WTC11 (cell line): ENCODE data around the gene TFDP1. TPM values are rescaled to one million over a fixed set of nuclear protein-coding genes. Genes with fewer than 3 reads are reported as not detected.

Experiments used
- ATAC-seq: fragments of 200-7000 bp; cut with Tn5 transposase; 2 replicates; pipeline ENCODE4 v1.10.0; 2021; ENCODE audit warnings: mild to moderate bottlenecking, moderate library complexity
- CTCF ChIA-PET: fragments of 300-600 bp; sonication (Branson Sonifier 250); formaldehyde crosslinking; loops from one replicate; lab custom pipeline; 2021; ENCODE audit warnings: antibody characterized with exemption; lab: Charles Lee
- POLR2A ChIA-PET: fragments of 350-600 bp; sonication (Branson Sonifier 250); formaldehyde crosslinking; loops from one replicate; lab custom pipeline; 2021; ENCODE audit warnings: antibody characterized with exemption; lab: Charles Lee
- DNase-seq: peaks from one replicate; pipeline ENCODE4 v3.0.0; 2021; ENCODE audit warnings: low spot score
- H3K27ac Mint-ChIP-seq: 2 replicates; pipeline ENCODE4 v1.8.0; 2021; ENCODE audit warnings: mixed read lengths
- H3K27me3 Mint-ChIP-seq: 2 replicates; pipeline ENCODE4 v1.8.0; 2021; ENCODE audit warnings: low read depth, mild to moderate bottlenecking, moderate library complexity, mixed read lengths
- H3K36me3 Mint-ChIP-seq: 2 replicates; pipeline ENCODE4 v1.8.0; 2021; ENCODE audit warnings: mixed read lengths
- H3K4me1 Mint-ChIP-seq: 2 replicates; pipeline ENCODE4 v1.8.0; 2022; ENCODE audit warnings: mixed read lengths
- H3K4me3 Mint-ChIP-seq: 2 replicates; pipeline ENCODE4 v1.8.0; 2021; ENCODE audit warnings: mild to moderate bottlenecking, moderate library complexity, mixed read lengths
- H3K9me3 Mint-ChIP-seq: 2 replicates; pipeline ENCODE4 v1.8.0; 2021; ENCODE audit warnings: mixed read lengths
- ATF1 ChIP-seq: sonication (generic); formaldehyde crosslinking; IDR thresholded peaks from 2 replicates; pipeline ENCODE4 v1.8.1; 2023; ENCODE audit warnings: mild to moderate bottlenecking, moderate library complexity, missing genetic modification reagents
- ESRRA ChIP-seq: sonication (generic); formaldehyde crosslinking; IDR thresholded peaks from 2 replicates; pipeline ENCODE4 v1.8.1; 2022; ENCODE audit warnings: mild to moderate bottlenecking, missing genetic modification reagents, borderline replicate concordance
- FOXJ3 ChIP-seq: sonication (generic); formaldehyde crosslinking; IDR thresholded peaks from 2 replicates; pipeline ENCODE4 v1.9.0; 2021; ENCODE audit warnings: missing genetic modification reagents, mild to moderate bottlenecking, borderline replicate concordance
- IRF2 ChIP-seq: sonication (generic); formaldehyde crosslinking; IDR thresholded peaks from 2 replicates; pipeline ENCODE4 v1.8.0; 2022; ENCODE audit warnings: low read depth, missing genetic modification reagents, borderline replicate concordance
- MXD4 ChIP-seq: fragments of 250-450 bp; sonication (Bioruptor Pico); IDR thresholded peaks from 2 replicates; pipeline ENCODE4 v1.8.0; 2021; ENCODE audit warnings: mild to moderate bottlenecking, moderate library complexity, borderline replicate concordance
- NFATC4 ChIP-seq: fragments of 250-450 bp; sonication (Bioruptor Pico); IDR thresholded peaks from 2 replicates; pipeline ENCODE4 v1.9.0; 2021; ENCODE audit warnings: mild to moderate bottlenecking
- NR2C2 ChIP-seq: sonication (generic); formaldehyde crosslinking; IDR thresholded peaks from 2 replicates; pipeline ENCODE4 v1.8.0; 2022; ENCODE audit warnings: mild to moderate bottlenecking, missing genetic modification reagents
- TCF7 ChIP-seq: sonication (generic); formaldehyde crosslinking; IDR thresholded peaks from 2 replicates; pipeline ENCODE4 v1.8.0; 2022; ENCODE audit warnings: mild to moderate bottlenecking, low read depth, missing genetic modification reagents, moderate library complexity
- ZNF263 ChIP-seq: sonication (generic); formaldehyde crosslinking; IDR thresholded peaks from 2 replicates; pipeline ENCODE4 v1.8.1; 2022; ENCODE audit warnings: low read depth, mild to moderate bottlenecking, moderate library complexity, missing genetic modification reagents
- ZNF317 ChIP-seq: sonication (generic); formaldehyde crosslinking; IDR thresholded peaks from 2 replicates; pipeline ENCODE4 v1.8.1; 2023; ENCODE audit warnings: low read depth, mild to moderate bottlenecking, moderate library complexity, missing genetic modification reagents, borderline replicate concordance
- total RNA-seq: library from RNA; stranded (reverse); gene quantifications from 3 replicates; pipeline ENCODE4 v1.2.3, GENCODE V29; 2021
- TF ChIP-seq, protein P1 (sequence below): sonication (generic); formaldehyde crosslinking; IDR thresholded peaks from 2 replicates; pipeline ENCODE4 v1.8.1; 2023; ENCODE audit warnings: mild to moderate bottlenecking, moderate library complexity, missing genetic modification reagents
- TF ChIP-seq, protein P2 (sequence below): sonication (generic); formaldehyde crosslinking; IDR thresholded peaks from 2 replicates; pipeline ENCODE4 v1.8.0; 2022; ENCODE audit warnings: mild to moderate bottlenecking, missing genetic modification reagents
- TF ChIP-seq, protein P3 (sequence below): fragments of 250-450 bp; sonication (Bioruptor Pico); IDR thresholded peaks from 2 replicates; pipeline ENCODE4 v2.1.2; 2022; ENCODE audit warnings: mild to moderate bottlenecking, moderate library complexity
- TF ChIP-seq, protein P4 (sequence below): fragments of 200-600 bp; IDR thresholded peaks from 2 replicates; pipeline ENCODE4 v1.8.0; 2022; ENCODE audit warnings: antibody characterized with exemption
- TF ChIP-seq, protein P5 (sequence below): sonication (generic); formaldehyde crosslinking; IDR thresholded peaks from 2 replicates; pipeline ENCODE4 v1.8.1; 2023; ENCODE audit warnings: mild to moderate bottlenecking, missing genetic modification reagents, moderate library complexity
- TF ChIP-seq, protein P6 (sequence below): sonication (generic); formaldehyde crosslinking; IDR thresholded peaks from 2 replicates; pipeline ENCODE4 v1.8.0; 2022; ENCODE audit warnings: mild to moderate bottlenecking, missing genetic modification reagents
- TF ChIP-seq, protein P7 (sequence below): sonication (generic); formaldehyde crosslinking; IDR thresholded peaks from 2 replicates; pipeline ENCODE4 v1.8.1; 2022; ENCODE audit warnings: mild to moderate bottlenecking, missing genetic modification reagents, moderate library complexity, borderline replicate concordance

Gene TFDP1
- total RNA-seq, 1 experiment from 2014 or later: 61.2 TPM

DNA sequence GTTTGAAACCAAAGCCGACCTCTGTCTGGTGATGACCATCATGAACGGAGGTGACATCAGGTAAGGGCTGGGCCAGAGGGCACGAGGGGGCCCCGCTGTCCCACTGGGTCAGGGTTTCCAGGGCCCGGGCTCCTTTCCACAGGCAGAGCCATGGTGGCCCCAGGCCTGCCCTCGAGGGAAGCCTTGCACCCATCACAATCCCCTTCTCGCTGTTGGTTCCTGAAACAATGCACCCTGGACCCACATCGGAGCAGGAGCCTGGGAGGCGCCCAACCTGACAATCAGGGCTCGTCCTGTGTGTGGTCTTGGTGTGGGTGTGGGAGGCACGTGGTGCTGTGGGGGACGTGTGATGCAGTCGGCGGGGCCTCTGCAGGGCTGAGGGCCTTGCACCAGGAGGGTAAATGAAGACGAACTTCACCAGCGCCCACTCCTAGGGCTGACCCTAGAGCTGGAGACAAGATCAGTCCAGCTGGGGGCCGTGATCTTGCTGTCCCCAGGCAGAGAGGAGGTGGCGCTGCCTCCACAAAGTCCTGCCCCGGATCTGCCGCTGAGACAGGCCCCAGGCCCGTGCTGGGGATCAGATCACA is 85.3 kb downstream of the TFDP1 start (continued):
- TF ChIP-seq, protein P1, sequence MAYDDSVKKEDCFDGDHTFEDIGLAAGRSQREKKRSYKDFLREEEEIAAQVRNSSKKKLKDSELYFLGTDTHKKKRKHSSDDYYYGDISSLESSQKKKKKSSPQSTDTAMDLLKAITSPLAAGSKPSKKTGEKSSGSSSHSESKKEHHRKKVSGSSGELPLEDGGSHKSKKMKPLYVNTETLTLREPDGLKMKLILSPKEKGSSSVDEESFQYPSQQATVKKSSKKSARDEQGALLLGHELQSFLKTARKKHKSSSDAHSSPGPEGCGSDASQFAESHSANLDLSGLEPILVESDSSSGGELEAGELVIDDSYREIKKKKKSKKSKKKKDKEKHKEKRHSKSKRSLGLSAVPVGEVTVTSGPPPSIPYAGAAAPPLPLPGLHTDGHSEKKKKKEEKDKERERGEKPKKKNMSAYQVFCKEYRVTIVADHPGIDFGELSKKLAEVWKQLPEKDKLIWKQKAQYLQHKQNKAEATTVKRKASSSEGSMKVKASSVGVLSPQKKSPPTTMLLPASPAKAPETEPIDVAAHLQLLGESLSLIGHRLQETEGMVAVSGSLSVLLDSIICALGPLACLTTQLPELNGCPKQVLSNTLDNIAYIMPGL (CRISPR knock-in tag): no peak
- TF ChIP-seq, protein P2, sequence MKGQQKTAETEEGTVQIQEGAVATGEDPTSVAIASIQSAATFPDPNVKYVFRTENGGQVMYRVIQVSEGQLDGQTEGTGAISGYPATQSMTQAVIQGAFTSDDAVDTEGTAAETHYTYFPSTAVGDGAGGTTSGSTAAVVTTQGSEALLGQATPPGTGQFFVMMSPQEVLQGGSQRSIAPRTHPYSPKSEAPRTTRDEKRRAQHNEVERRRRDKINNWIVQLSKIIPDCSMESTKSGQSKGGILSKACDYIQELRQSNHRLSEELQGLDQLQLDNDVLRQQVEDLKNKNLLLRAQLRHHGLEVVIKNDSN: no peak
- TF ChIP-seq NFATC4 (CRISPR knock-in tag) (no peak), ZNF263 (CRISPR knock-in tag) (no peak), NR2C2 (no peak), IRF2 (CRISPR knock-in tag) (no peak), FOXJ3 (CRISPR knock-in tag) (no peak)
- TF ChIP-seq, protein P3, sequence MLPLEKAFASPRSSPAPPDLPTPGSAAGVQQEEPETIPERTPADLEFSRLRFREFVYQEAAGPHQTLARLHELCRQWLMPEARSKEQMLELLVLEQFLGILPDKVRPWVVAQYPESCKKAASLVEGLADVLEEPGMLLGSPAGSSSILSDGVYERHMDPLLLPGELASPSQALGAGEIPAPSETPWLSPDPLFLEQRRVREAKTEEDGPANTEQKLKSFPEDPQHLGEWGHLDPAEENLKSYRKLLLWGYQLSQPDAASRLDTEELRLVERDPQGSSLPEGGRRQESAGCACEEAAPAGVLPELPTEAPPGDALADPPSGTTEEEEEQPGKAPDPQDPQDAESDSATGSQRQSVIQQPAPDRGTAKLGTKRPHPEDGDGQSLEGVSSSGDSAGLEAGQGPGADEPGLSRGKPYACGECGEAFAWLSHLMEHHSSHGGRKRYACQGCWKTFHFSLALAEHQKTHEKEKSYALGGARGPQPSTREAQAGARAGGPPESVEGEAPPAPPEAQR (CRISPR knock-in tag): no peak

DNA sequence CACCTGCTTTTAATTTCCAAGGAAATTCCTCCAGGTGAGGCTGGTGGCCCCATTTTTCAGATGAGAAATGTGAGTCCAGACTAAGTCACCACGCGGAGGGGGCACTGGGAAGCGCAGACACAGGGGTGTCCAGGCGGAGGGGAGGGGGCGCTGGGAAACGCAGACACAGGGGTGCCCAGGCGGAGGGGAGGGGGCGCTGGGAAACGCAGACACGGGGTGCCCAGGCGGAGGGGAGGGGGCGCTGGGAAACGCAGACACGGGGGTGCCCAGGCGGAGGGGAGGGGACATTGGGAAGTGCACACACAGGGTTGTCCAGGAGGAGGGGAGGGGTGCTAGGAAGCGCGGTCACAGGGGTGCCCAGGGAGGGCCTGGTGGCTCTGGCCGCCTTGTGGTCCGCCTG is 86.0 kb downstream of the TFDP1 start:
- H3K4me1 Mint-ChIP-seq: no peaks in the 10 kb centered on the region
- POLR2A ChIA-PET: no interaction called here
- no peaks in the 10 kb centered on the region for H3K36me3 Mint-ChIP-seq
- H3K27ac Mint-ChIP-seq: no peak overlapping the region
- no peaks in the 10 kb centered on the region for H3K27me3 Mint-ChIP-seq
- TF ChIP-seq ZNF317 (CRISPR knock-in tag) (no peak), MXD4 (CRISPR knock-in tag) (no peak)
- TF ChIP-seq, all 79 proteins: peak for 0
- ATAC-seq (no peak), DNase-seq (peak; percentile 4)
- H3K9me3 Mint-ChIP-seq: peaks cover 5% of the 10 kb centered on the region
- no peak overlapping the region for H3K4me3 Mint-ChIP-seq
- CTCF ChIA-PET: interaction anchor here (1.0 kb wide), 1 partner anchor 54 kb away, joined by 4 read pairs; no protein-coding TSS in a partner anchor

DNA sequence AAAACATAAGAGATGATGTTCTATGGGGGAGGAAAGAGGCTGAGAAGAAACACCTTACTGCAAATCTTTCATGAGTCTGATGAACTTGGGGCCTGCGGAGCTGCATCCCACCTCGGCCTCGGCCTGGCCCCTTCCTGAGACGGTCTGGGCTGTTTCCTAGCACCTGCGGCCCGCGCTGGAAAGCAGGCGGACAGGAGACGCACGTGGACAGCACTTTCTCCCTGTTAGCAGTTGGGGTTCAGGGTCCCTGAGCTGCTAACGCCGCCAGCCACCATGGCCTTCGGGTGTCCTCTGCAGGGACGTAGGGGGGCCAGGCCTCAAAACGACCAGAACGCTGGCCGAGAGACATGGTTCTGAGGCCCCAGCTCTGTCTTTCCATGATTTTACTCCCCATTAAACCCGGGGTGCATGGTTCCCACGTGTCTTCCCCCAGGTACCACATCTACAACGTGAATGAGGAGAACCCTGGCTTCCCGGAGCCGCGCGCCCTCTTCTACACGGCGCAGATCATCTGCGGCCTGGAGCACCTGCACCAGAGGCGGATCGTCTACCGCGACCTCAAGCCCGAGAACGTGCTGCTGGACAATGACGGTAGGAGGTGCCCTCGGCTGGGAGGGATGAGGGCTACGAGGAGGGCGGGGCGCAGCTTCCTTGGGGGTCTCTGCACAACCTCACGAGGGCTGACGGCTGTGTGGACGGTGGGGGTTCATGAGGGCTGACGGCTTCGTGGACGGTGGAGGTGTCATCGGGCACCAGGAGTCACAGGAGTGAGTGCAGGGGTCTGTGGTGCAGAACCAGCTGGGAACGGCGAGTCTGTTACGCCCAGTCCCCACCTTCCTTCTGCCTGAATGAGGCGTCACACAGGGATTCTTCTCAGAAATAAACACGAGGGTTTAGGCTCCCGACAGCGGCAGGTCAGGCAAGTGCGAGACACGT is 86.8 kb downstream of the TFDP1 start:
- CTCF ChIA-PET: interaction anchor here (1.0 kb wide), 1 partner anchor 53 kb away, joined by 4 read pairs; no protein-coding TSS in a partner anchor
- Mint-ChIP-seq H3K4me1 (no peaks in the 10 kb centered on the region), H3K4me3 (no peak overlapping the region), H3K27me3 (no peaks in the 10 kb centered on the region), H3K9me3 (peaks cover 5% of the 10 kb centered on the region), H3K36me3 (no peaks in the 10 kb centered on the region), H3K27ac (no peak overlapping the region)
- POLR2A ChIA-PET: no interaction called here
- DNase-seq: peak; percentile 8
- TF ChIP-seq, protein P4, sequence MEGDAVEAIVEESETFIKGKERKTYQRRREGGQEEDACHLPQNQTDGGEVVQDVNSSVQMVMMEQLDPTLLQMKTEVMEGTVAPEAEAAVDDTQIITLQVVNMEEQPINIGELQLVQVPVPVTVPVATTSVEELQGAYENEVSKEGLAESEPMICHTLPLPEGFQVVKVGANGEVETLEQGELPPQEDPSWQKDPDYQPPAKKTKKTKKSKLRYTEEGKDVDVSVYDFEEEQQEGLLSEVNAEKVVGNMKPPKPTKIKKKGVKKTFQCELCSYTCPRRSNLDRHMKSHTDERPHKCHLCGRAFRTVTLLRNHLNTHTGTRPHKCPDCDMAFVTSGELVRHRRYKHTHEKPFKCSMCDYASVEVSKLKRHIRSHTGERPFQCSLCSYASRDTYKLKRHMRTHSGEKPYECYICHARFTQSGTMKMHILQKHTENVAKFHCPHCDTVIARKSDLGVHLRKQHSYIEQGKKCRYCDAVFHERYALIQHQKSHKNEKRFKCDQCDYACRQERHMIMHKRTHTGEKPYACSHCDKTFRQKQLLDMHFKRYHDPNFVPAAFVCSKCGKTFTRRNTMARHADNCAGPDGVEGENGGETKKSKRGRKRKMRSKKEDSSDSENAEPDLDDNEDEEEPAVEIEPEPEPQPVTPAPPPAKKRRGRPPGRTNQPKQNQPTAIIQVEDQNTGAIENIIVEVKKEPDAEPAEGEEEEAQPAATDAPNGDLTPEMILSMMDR: no peak
- no peak for ATAC-seq

DNA sequence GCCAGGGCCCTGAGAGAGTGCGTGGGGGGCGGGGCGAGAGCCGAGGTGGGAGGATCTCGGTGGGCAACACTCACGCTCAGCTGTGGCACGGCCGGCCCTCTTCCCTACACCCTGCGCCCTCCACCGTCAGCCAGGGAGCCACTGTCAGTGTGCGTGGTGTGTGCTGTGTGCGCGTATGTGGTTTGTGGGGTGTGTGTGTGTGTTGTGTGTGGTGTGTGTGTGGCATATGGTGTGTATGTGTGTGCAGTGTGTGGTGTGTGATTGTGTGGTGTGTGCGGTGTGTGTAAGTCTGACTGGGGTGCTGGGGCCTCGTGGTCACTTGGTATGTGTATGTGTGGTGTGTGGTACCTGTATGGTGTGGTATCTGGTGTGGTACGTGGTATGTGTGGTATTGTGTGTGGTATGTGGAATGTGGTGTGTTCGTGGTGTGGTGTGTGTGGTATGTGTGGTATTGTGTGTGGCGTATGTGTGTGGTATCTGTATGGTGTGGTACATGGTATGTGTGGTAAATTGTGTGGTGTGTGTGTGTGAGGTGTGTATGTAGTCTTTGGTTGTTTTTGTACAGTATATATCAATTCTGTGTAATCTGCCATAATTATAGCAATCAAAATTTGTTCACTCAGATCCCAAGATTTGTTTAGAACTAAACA is 87.6 kb downstream of the TFDP1 start:
- Mint-ChIP-seq H3K36me3 (no peaks in the 10 kb centered on the region), H3K27ac (no peak overlapping the region), H3K27me3 (no peaks in the 10 kb centered on the region), H3K4me1 (no peaks in the 10 kb centered on the region), H3K4me3 (no peak overlapping the region), H3K9me3 (peaks cover 5% of the 10 kb centered on the region)
- ATAC-seq (no peak), DNase-seq (peak; percentile 12)
- CTCF ChIA-PET: no interaction called here
- POLR2A ChIA-PET: no interaction called here
- TF ChIP-seq ATF1 (CRISPR knock-in tag): no peak
- TF ChIP-seq, protein P5, sequence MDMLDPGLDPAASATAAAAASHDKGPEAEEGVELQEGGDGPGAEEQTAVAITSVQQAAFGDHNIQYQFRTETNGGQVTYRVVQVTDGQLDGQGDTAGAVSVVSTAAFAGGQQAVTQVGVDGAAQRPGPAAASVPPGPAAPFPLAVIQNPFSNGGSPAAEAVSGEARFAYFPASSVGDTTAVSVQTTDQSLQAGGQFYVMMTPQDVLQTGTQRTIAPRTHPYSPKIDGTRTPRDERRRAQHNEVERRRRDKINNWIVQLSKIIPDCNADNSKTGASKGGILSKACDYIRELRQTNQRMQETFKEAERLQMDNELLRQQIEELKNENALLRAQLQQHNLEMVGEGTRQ (CRISPR knock-in tag): no peak
- TF ChIP-seq ESRRA: no peak
- TF ChIP-seq TCF7 (CRISPR knock-in tag): no peak
- TF ChIP-seq, protein P6, sequence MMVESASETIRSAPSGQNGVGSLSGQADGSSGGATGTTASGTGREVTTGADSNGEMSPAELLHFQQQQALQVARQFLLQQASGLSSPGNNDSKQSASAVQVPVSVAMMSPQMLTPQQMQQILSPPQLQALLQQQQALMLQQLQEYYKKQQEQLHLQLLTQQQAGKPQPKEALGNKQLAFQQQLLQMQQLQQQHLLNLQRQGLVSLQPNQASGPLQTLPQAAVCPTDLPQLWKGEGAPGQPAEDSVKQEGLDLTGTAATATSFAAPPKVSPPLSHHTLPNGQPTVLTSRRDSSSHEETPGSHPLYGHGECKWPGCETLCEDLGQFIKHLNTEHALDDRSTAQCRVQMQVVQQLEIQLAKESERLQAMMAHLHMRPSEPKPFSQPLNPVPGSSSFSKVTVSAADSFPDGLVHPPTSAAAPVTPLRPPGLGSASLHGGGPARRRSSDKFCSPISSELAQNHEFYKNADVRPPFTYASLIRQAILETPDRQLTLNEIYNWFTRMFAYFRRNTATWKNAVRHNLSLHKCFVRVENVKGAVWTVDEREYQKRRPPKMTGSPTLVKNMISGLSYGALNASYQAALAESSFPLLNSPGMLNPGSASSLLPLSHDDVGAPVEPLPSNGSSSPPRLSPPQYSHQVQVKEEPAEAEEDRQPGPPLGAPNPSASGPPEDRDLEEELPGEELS (CRISPR knock-in tag): no peak
- TF ChIP-seq, protein P7, sequence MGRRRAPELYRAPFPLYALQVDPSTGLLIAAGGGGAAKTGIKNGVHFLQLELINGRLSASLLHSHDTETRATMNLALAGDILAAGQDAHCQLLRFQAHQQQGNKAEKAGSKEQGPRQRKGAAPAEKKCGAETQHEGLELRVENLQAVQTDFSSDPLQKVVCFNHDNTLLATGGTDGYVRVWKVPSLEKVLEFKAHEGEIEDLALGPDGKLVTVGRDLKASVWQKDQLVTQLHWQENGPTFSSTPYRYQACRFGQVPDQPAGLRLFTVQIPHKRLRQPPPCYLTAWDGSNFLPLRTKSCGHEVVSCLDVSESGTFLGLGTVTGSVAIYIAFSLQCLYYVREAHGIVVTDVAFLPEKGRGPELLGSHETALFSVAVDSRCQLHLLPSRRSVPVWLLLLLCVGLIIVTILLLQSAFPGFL (CRISPR knock-in tag): no peak
